ENCODE data around the gene BTBD7.

BTBD7 gene

GRCh38 chr14:93263416-93263815 is 69.4 kb downstream of the BTBD7 start:
- H3K27ac ChIP-seq: no peak overlapping the region
- POLR2A ChIA-PET (ENCODE audit: low non-redundant PET): no interaction called here
- CTCF ChIA-PET: no interaction called here
- no peak for TF ChIP-seq CTCF (conservative IDR thresholded peaks at IDR 0.05; ENCODE audit: low read depth)
- no peak for DNase-seq (ENCODE audit: low spot score)

GRCh38 chr14:93262446-93262845 is 70.4 kb downstream of the BTBD7 start:
- no peak overlapping the region for H3K27ac ChIP-seq
- ChIA-PET CTCF (interaction anchor here (0.5 to 0.7 kb wide), 2 partner anchors 17 to 157 kb away, joined by 3 to 7 read pairs; no protein-coding TSS in a partner anchor), POLR2A (ENCODE audit: low non-redundant PET) (no interaction called here)
- DNase-seq (ENCODE audit: low spot score): no peak
- TF ChIP-seq CTCF (conservative IDR thresholded peaks at IDR 0.05; ENCODE audit: low read depth): no peak

- ChIA-PET POLR2A (ENCODE audit: low non-redundant PET) (interaction anchor here (0.6 kb wide), 1 partner anchor 744 kb away, joined by 7 read pairs; no protein-coding TSS in a partner anchor), CTCF (interaction anchor here (0.6 kb wide), 1 partner anchor 38 kb away, joined by 3 read pairs; no protein-coding TSS in a partner anchor)
- TF ChIP-seq CTCF (conservative IDR thresholded peaks at IDR 0.05; ENCODE audit: low read depth): no peak
- no peak for DNase-seq (ENCODE audit: low spot score)
- H3K27ac ChIP-seq: no peak overlapping the region
Measured at GRCh38 chr14:93249128-93249831, 83.6 kb downstream of the BTBD7 start.

GRCh38 chr14:93246534-93246933 is 86.3 kb downstream of the BTBD7 start:
- ChIA-PET CTCF (interaction anchor here (0.6 to 0.7 kb wide), 3 partner anchors 27 to 428 kb away, joined by 3 to 4 read pairs (median 3); no protein-coding TSS in a partner anchor), POLR2A (ENCODE audit: low non-redundant PET) (no interaction called here)
- H3K27ac ChIP-seq: no peak overlapping the region
- no peak for DNase-seq (ENCODE audit: low spot score)
- no peak for TF ChIP-seq CTCF (conservative IDR thresholded peaks at IDR 0.05; ENCODE audit: low read depth)

GRCh38 chr14:93245764-93246420 is 86.9 kb downstream of the BTBD7 start:
- no peak for TF ChIP-seq CTCF (conservative IDR thresholded peaks at IDR 0.05; ENCODE audit: low read depth)
- H3K27ac ChIP-seq: no peak overlapping the region
- DNase-seq (ENCODE audit: low spot score): no peak
- ChIA-PET CTCF (interaction anchor here (0.7 kb wide), 2 partner anchors 69 to 428 kb away, joined by 3 to 4 read pairs; no protein-coding TSS in a partner anchor), POLR2A (ENCODE audit: low non-redundant PET) (interaction anchor here (0.7 kb wide), 1 partner anchor 117 kb away, joined by 6 read pairs; no protein-coding TSS in a partner anchor)

GRCh38 chr14:93240678-93241000 is 92.2 kb downstream of the BTBD7 start:
- CTCF ChIA-PET: interaction anchor here (0.7 kb wide), 1 partner anchor 11 kb away, joined by 3 read pairs; no protein-coding TSS in a partner anchor
- TF ChIP-seq CTCF (conservative IDR thresholded peaks at IDR 0.05; ENCODE audit: low read depth): no peak
- no peak for DNase-seq (ENCODE audit: low spot score)
- POLR2A ChIA-PET (ENCODE audit: low non-redundant PET): no interaction called here
- H3K27ac ChIP-seq: no peak overlapping the region
